MM.1S (cell line): Measurements from ENCODE around the gene ALS2.

Source experiments
- DNase-seq: peaks from one replicate; pipeline ENCODE4 v3.0.0-alpha.2; 2015
- H2AFZ ChIP-seq: fragments of 300-600 bp; sonication (generic); 2 replicates; pipeline ENCODE4 v1.6.0; 2016; ENCODE audit warnings: antibody characterized with exemption, low read length
- H3F3A ChIP-seq: fragments of 300-600 bp; sonication (generic); 2 replicates; pipeline ENCODE4 v1.6.1; 2016; ENCODE audit warnings: mild to moderate bottlenecking, antibody characterized with exemption, low read length, moderate library complexity, mixed read lengths; ENCODE audit not compliant: insufficient read depth
- H3K27ac ChIP-seq: fragments of 300-600 bp; sonication (generic); 2 replicates; pipeline ENCODE4 v1.5.1; 2016; ENCODE audit warnings: mild to moderate bottlenecking, low read length
- H3K27me3 ChIP-seq: fragments of 300-600 bp; sonication (generic); replicated peaks from 2 replicates; pipeline ENCODE4 v1.6.0; 2016; ENCODE audit warnings: low read length; ENCODE audit not compliant: insufficient read depth
- H3K36me3 ChIP-seq: fragments of 300-600 bp; sonication (generic); replicated peaks from 2 replicates; pipeline ENCODE4 v1.6.1; 2016; ENCODE audit warnings: mild to moderate bottlenecking, low read length, mixed read lengths; ENCODE audit not compliant: insufficient read depth
- H3K4me1 ChIP-seq: fragments of 300-600 bp; sonication (generic); 2 replicates; pipeline ENCODE4 v1.6.1; 2016; ENCODE audit warnings: low read length, mixed read lengths
- H3K4me2 ChIP-seq: fragments of 300-600 bp; sonication (generic); 2 replicates; pipeline ENCODE4 v1.6.0; 2016; ENCODE audit warnings: low read depth, low read length
- H3K4me3 ChIP-seq: fragments of 300-600 bp; sonication (generic); 2 replicates; pipeline ENCODE4 v1.5.1; 2016; ENCODE audit warnings: low read length, mixed read lengths
- H3K79me2 ChIP-seq: fragments of 300-600 bp; sonication (generic); 2 replicates; pipeline ENCODE4 v1.6.1; 2016; ENCODE audit warnings: mixed run types, low read length, mixed read lengths
- H3K9ac ChIP-seq: fragments of 300-600 bp; sonication (generic); 2 replicates; pipeline ENCODE4 v1.6.1; 2016; ENCODE audit warnings: low read length, mixed read lengths
- H3K9me2 ChIP-seq: fragments of 300-600 bp; sonication (generic); replicated peaks from 2 replicates; pipeline ENCODE4 v1.6.1; 2016; ENCODE audit warnings: mild to moderate bottlenecking, low read length, mixed read lengths; ENCODE audit not compliant: insufficient read depth
- H3K9me3 ChIP-seq: fragments of 300-600 bp; sonication (generic); replicated peaks from 2 replicates; pipeline ENCODE4 v1.6.1; 2016; ENCODE audit warnings: mild to moderate bottlenecking, low read length, mixed read lengths; ENCODE audit not compliant: insufficient read depth
- H4K20me1 ChIP-seq: fragments of 300-600 bp; sonication (generic); 2 replicates; pipeline ENCODE4 v1.6.1; 2016; ENCODE audit warnings: mild to moderate bottlenecking, low read length, moderate library complexity, mixed read lengths; ENCODE audit not compliant: insufficient read depth
- EZH2 ChIP-seq: fragments of 300-600 bp; sonication (generic); optimal IDR thresholded peaks from 2 replicates; pipeline ENCODE3; 2017; ENCODE audit warnings: low read depth, mild to moderate bottlenecking, antibody characterized with exemption, low read length, mixed read lengths
- EZH2phosphoT487 ChIP-seq: fragments of 300-600 bp; sonication (generic); IDR thresholded peaks from 2 replicates; pipeline ENCODE4 v1.6.1; 2018; ENCODE audit warnings: antibody characterized with exemption, low read length
- TF ChIP-seq, protein P1 (sequence below): fragments of 300-600 bp; sonication (generic); IDR thresholded peaks from 2 replicates; pipeline ENCODE4 v1.5.1; 2016; ENCODE audit warnings: antibody characterized with exemption, low read length, mixed read lengths

Gene ALS2

DNA sequence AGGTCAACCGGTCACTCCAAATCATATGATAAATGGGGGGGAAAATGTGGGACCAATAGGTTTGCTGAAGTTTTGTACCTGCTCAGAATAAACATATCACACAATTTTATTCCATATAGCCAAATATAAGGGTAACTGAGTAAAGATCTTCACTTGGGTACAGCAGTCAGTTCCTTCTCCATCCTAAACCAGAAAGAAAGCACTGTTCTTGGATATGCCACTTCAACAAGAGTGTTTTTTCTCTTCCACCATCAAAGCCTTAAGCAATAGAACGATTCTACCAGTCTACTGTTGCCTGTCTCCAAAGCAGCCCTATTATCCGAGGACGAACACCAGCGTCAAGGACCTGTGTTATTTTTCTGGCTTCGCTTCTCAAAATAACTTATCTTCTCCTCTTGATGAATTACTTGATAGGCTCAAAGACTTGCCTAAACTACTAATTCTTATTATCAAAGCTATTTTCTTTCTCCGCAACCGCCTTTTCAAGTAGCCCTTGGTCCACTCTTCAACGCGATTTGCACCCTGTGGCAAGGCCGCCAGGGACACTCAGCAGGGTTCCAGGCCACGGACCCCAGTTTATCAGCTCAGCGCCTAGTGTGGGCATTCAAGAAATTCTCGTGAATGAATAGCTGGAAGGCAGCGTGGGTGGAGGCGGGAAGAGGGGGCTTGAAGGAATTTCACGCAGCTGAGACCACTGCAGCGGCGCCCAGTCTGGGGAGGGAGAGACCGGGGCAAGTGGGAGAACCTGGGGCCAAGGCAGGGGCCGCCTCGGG, 646 bp downstream of the ALS2 start:
- H3F3A ChIP-seq: peaks cover 4% of the 10 kb centered on the region; the same call in 1 of the 2 replicates
- TF ChIP-seq EZH2 (no peak), EZH2phosphoT487 (no peak)
- TF ChIP-seq, protein P1, sequence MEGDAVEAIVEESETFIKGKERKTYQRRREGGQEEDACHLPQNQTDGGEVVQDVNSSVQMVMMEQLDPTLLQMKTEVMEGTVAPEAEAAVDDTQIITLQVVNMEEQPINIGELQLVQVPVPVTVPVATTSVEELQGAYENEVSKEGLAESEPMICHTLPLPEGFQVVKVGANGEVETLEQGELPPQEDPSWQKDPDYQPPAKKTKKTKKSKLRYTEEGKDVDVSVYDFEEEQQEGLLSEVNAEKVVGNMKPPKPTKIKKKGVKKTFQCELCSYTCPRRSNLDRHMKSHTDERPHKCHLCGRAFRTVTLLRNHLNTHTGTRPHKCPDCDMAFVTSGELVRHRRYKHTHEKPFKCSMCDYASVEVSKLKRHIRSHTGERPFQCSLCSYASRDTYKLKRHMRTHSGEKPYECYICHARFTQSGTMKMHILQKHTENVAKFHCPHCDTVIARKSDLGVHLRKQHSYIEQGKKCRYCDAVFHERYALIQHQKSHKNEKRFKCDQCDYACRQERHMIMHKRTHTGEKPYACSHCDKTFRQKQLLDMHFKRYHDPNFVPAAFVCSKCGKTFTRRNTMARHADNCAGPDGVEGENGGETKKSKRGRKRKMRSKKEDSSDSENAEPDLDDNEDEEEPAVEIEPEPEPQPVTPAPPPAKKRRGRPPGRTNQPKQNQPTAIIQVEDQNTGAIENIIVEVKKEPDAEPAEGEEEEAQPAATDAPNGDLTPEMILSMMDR: no peak
- H3K9me3 ChIP-seq: no peaks in the 10 kb centered on the region
- H3K9ac ChIP-seq: peak overlapping the region; percentile 57
- no peak for DNase-seq
- no peaks in the 10 kb centered on the region for H3K9me2 ChIP-seq
- no peaks in the 10 kb centered on the region for H3K36me3 ChIP-seq
- peaks cover 9% of the 10 kb centered on the region; the same call in 1 of the 2 replicates for H3K4me1 ChIP-seq
- H3K27me3 ChIP-seq: 0 out of 2 replicates have a peak, but pooled peaks cover 4% of the 10 kb centered on the region
- peak overlapping the region; percentile 92 for H3K4me2 ChIP-seq
- H3K4me3 ChIP-seq: peak overlapping the region; percentile 79
- no peaks in the 10 kb centered on the region for H4K20me1 ChIP-seq
- H3K79me2 ChIP-seq: peaks cover 44% of the 10 kb centered on the region
- peak overlapping the region; percentile 41; the same call in 1 of the 2 replicates for H3K27ac ChIP-seq
- H2AFZ ChIP-seq: peak overlapping the region; percentile 92

GRCh38 chr2:201777869-201778268, 2.9 kb downstream of the ALS2 start:
- H3K4me1 ChIP-seq: peaks cover 9% of the 10 kb centered on the region; the same call in 1 of the 2 replicates
- no peak overlapping the region for H3K27ac ChIP-seq
- TF ChIP-seq, protein P1: no peak
- H2AFZ ChIP-seq: no peak overlapping the region
- H3K79me2 ChIP-seq: peaks cover 61% of the 10 kb centered on the region
- no peaks in the 10 kb centered on the region for H4K20me1 ChIP-seq
- no peak overlapping the region for H3K4me3 ChIP-seq
- H3K9me3 ChIP-seq: no peaks in the 10 kb centered on the region
- H3K9ac ChIP-seq: no peak overlapping the region
- H3K9me2 ChIP-seq: no peaks in the 10 kb centered on the region
- no peak overlapping the region for H3K4me2 ChIP-seq
- DNase-seq: no peak
- 0 out of 2 replicates have a peak, but pooled peaks cover 4% of the 10 kb centered on the region for H3K27me3 ChIP-seq
- no peaks in the 10 kb centered on the region for H3K36me3 ChIP-seq
- peaks cover 4% of the 10 kb centered on the region; the same call in 1 of the 2 replicates for H3F3A ChIP-seq

DNA sequence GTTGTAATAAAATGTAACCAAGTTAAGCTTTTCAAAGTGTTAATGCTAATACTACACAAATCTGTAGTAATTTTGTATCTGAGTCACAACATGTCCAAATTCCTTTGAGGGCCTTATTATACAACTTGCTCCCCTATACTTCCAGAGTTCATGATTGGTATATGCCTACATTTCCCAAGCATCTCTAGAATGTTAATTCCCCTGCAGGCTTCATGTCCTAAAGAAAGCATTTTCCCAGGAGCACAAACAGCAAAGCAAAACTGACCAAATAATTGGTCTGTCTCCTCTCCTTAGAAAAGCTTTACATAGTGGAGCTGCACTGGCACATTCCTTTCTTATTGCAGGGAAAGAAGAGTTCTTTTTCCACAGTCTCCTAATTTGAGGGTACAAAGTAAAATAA, 3.7 kb downstream of the ALS2 start:
- H3K9me3 ChIP-seq: no peaks in the 10 kb centered on the region
- H3K9ac ChIP-seq: no peak overlapping the region
- H4K20me1 ChIP-seq: no peaks in the 10 kb centered on the region
- peaks cover 4% of the 10 kb centered on the region; the same call in 1 of the 2 replicates for H3F3A ChIP-seq
- no peaks in the 10 kb centered on the region for H3K36me3 ChIP-seq
- H3K4me1 ChIP-seq: peaks cover 9% of the 10 kb centered on the region; the same call in 1 of the 2 replicates
- H3K27me3 ChIP-seq: no peaks in the 10 kb centered on the region
- H3K4me2 ChIP-seq: no peak overlapping the region
- H3K9me2 ChIP-seq: no peaks in the 10 kb centered on the region
- no peak for TF ChIP-seq EZH2
- TF ChIP-seq EZH2phosphoT487: no peak
- TF ChIP-seq, protein P1: no peak
- H2AFZ ChIP-seq: no peak overlapping the region
- DNase-seq: no peak
- no peak overlapping the region for H3K4me3 ChIP-seq
- H3K27ac ChIP-seq: no peak overlapping the region
- H3K79me2 ChIP-seq: peaks cover 61% of the 10 kb centered on the region
